Endothelial cell of umbilical vein (primary cell): Measurements from ENCODE around the gene FBN2. TPM values are rescaled to one million over a fixed set of nuclear protein-coding genes. Genes with fewer than 3 reads are reported as not detected.

Experiments used
- BruUV-seq: library from RNA; stranded (reverse); fragments of 400-500 nt; replicated peaks from 2 replicates; lab custom pipeline; 2021; lab: Mats Ljungman, UMichigan
- CTCF ChIA-PET: fragments of 300-600, 350-600 bp; sonication (Branson Sonifier 250); formaldehyde crosslinking; loops from one replicate; lab custom pipeline; 2021; ENCODE audit warnings: antibody characterized with exemption, inconsistent platforms; lab: Charles Lee
- POLR2A ChIA-PET: fragments of 300-600, 350-600 bp; sonication (Branson Sonifier 250); formaldehyde crosslinking; loops from one replicate; lab custom pipeline; 2021; ENCODE audit warnings: antibody characterized with exemption, inconsistent platforms; lab: Charles Lee
- DNase-seq: peaks from one replicate; pipeline ENCODE4 v3.0.0-alpha.2; 2011; ENCODE audit warnings: low read depth, low spot score
- FAIRE-seq: peaks from 2 replicates; lab custom pipeline; 2011; peaks lifted over from hg19 to GRCh38; lab: Jason Lieb, UNC
- H2AFZ ChIP-seq: 2 replicates; pipeline ENCODE4 v1.6.0; 2012; ENCODE audit warnings: low read depth, low read length, control low read depth, inconsistent platforms
- H3K27ac ChIP-seq: 2 replicates; pipeline ENCODE4 v1.5.1; 2011; ENCODE audit warnings: low read depth, mild to moderate bottlenecking, control low read depth, low read length, moderate library complexity; ENCODE audit not compliant: insufficient read depth
- H3K27me3 ChIP-seq, 2 experiments: 2 replicates each; pipeline versions ENCODE4 v1.6.0 to v1.6.1; 2011; ENCODE audit warnings: low read length in 2 of 2, mixed read lengths in 1 of 2; ENCODE audit not compliant: control insufficient read depth in 2 of 2, insufficient read depth in 2 of 2
- H3K36me3 ChIP-seq, 2 experiments: 2 replicates in 1 of 2; 3 replicates in 1 of 2; pipeline ENCODE4 v1.5.1; 2011; ENCODE audit warnings: low read length in 2 of 2, mild to moderate bottlenecking in 1 of 2, moderate library complexity in 1 of 2; ENCODE audit not compliant: control insufficient read depth in 2 of 2, insufficient read depth in 2 of 2; ENCODE audit errors: extremely low read depth in 1 of 2
- H3K4me1 ChIP-seq: 3 replicates; pipeline ENCODE4 v1.5.1; 2011; ENCODE audit warnings: mild to moderate bottlenecking, low read length; ENCODE audit not compliant: control insufficient read depth, insufficient read depth; ENCODE audit errors: extremely low read depth
- H3K4me2 ChIP-seq: 2 replicates; pipeline ENCODE4 v1.6.1; 2011; ENCODE audit warnings: low read length, control low read depth, mixed read lengths; ENCODE audit not compliant: insufficient read depth
- H3K4me3 ChIP-seq, 3 experiments: fragments of 200-600 bp in 1 of 3; sonication (generic), shearing (Covaris generic) in 1 of 3; replicated peaks in 1 of 3; 2 replicates each; pipeline ENCODE4 v1.5.1; 2011 to 2016; ENCODE audit warnings: control low read depth in 3 of 3, low read length in 3 of 3, mild to moderate bottlenecking in 2 of 3, inconsistent platforms in 1 of 3, low read depth in 1 of 3, moderate library complexity in 1 of 3; ENCODE audit not compliant: insufficient read depth in 1 of 3
- H3K79me2 ChIP-seq: 2 replicates; pipeline ENCODE4 v1.6.0; 2012; ENCODE audit warnings: low read length, inconsistent platforms; ENCODE audit not compliant: control insufficient read depth, insufficient read depth
- H3K9ac ChIP-seq: replicated peaks from 2 replicates; pipeline ENCODE3; 2011; ENCODE audit warnings: low read length, control low read depth; ENCODE audit not compliant: insufficient read depth; ENCODE audit errors: extremely low read depth
- H3K9me1 ChIP-seq: replicated peaks from 3 replicates; pipeline ENCODE4 v1.6.0; 2011; ENCODE audit warnings: mild to moderate bottlenecking, low read length; ENCODE audit not compliant: control insufficient read depth, insufficient read depth; ENCODE audit errors: extremely low read depth
- H3K9me3 ChIP-seq: replicated peaks from 2 replicates; pipeline ENCODE4 v1.5.1; 2012; ENCODE audit warnings: low read length, inconsistent platforms; ENCODE audit not compliant: control insufficient read depth, insufficient read depth
- H4K20me1 ChIP-seq: replicated peaks from 2 replicates; pipeline ENCODE3; 2011; ENCODE audit warnings: mild to moderate bottlenecking, low read length; ENCODE audit not compliant: control insufficient read depth, insufficient read depth; ENCODE audit errors: extremely low read depth
- CTCF ChIP-seq, 2 donors: IDR thresholded peaks; 1 replicate in 1 of 2; 2 replicates in 1 of 2; pipeline ENCODE4 v1.5.1; 2011; ENCODE audit warnings: low read length in 2 of 2, mild to moderate bottlenecking in 2 of 2, moderate library complexity in 2 of 2, control low read depth in 1 of 2, inconsistent platforms in 1 of 2, low read depth in 1 of 2; ENCODE audit not compliant: insufficient read depth in 1 of 2; ENCODE audit errors: extremely low read depth in 1 of 2
- EZH2 ChIP-seq: IDR thresholded peaks from 2 replicates; pipeline ENCODE4 v1.6.1; 2012; ENCODE audit warnings: borderline replicate concordance, low read depth, mild to moderate bottlenecking, moderate library complexity, low read length, inconsistent platforms; ENCODE audit not compliant: severe bottlenecking
- FOS ChIP-seq: IDR thresholded peaks from 2 replicates; pipeline ENCODE4 v1.6.1; 2011; ENCODE audit warnings: mild to moderate bottlenecking, low read length, moderate library complexity, borderline replicate concordance; ENCODE audit not compliant: insufficient read depth
- GATA2 ChIP-seq: IDR thresholded peaks from 2 replicates; pipeline ENCODE4 v1.7.0; 2011; ENCODE audit warnings: low read depth, mild to moderate bottlenecking, moderate library complexity, mixed read lengths, low read length; ENCODE audit not compliant: insufficient read length, insufficient read depth
- JUN ChIP-seq: IDR thresholded peaks from 2 replicates; pipeline ENCODE4 v1.6.1; 2011; ENCODE audit warnings: borderline replicate concordance, low read depth; ENCODE audit not compliant: insufficient read length, insufficient read depth
- MAX ChIP-seq: IDR thresholded peaks from 2 replicates; pipeline ENCODE4 v1.6.1; 2011; ENCODE audit not compliant: insufficient read depth, insufficient read length
- MYC ChIP-seq: IDR thresholded peaks from one replicate; pipeline ENCODE4 v1.6.1; 2011; ENCODE audit warnings: mild to moderate bottlenecking, low read depth, low read length
- POLR2A ChIP-seq: IDR thresholded peaks from 2 replicates; pipeline ENCODE4 v1.6.1; 2012; ENCODE audit warnings: low read depth, mild to moderate bottlenecking, control low read depth, low read length
- POLR2AphosphoS5 ChIP-seq: IDR thresholded peaks from 2 replicates; pipeline ENCODE4 v1.6.1; 2012; ENCODE audit warnings: low read depth, mild to moderate bottlenecking, control low read depth, low read length, moderate library complexity; ENCODE audit not compliant: insufficient read depth
- dilution Hi-C: fragments of 300-500 bp; cut with MboI; formaldehyde crosslinking; loops from one replicate; pipeline ENCODE4 v1.15.0; 2019; ENCODE audit warnings: low sequenced_read_pairs; ENCODE audit not compliant: extremely low pct_ligation_motif_present
- intact Hi-C: fragments of 100-400 bp; cut with micrococcal nuclease; formaldehyde crosslinking; loops from one replicate; pipeline ENCODE4 v1.10.0; 2022
- polyA plus RNA-seq, 4 experiments: library from polyadenylated mRNA; depleted of rRNA in 3 of 4; stranded (reverse) in 3 of 4; unstranded in 1 of 4; fragments of >200 nt; gene quantifications; 2 replicates each; pipeline versions ENCODE4 v1.2.1 to v1.2.3, GENCODE V29; 2011 to 2012; ENCODE audit warnings: missing spikeins in 1 of 4
- total RNA-seq: library from RNA; stranded (reverse); gene quantifications from 2 replicates; pipeline ENCODE4 v1.2.3, GENCODE V29; 2021

Gene FBN2
- total and polyA plus RNA-seq, 2 donors (not counting 3 experiments of a cell fraction or from before 2014, with no cell fraction given) = 21.8 to 57.4 TPM

GRCh38 chr5:128345247-128345646, 192.8 kb downstream of the FBN2 start:
- Histone ChIP-seq H3K4me2 (no peak overlapping the region), H3K9ac (no peak overlapping the region), H3K9me3 (no peaks in the 10 kb centered on the region), H3K9me1 (no peaks in the 10 kb centered on the region), H3K36me3 (no peaks in the 10 kb centered on the region), H3K79me2 (no peaks in the 10 kb centered on the region), H3K4me1 (no peaks in the 10 kb centered on the region), H4K20me1 (no peaks in the 10 kb centered on the region), H3K4me3 (no peak overlapping the region), H2AFZ (no peak overlapping the region), H3K27ac (no peak overlapping the region), H3K27me3 (no peaks in the 10 kb centered on the region)
- FAIRE-seq (no peak), DNase-seq (no peak)
- ChIA-PET CTCF (no interaction called here), POLR2A (no interaction called here)
- dilution Hi-C loops = no loop called here
- intact Hi-C loops = no loop called here
- BruUV-seq = no TSS peak
- TF ChIP-seq MYC (no peak), POLR2AphosphoS5 (no peak)

- Histone ChIP-seq H3K9me3 (no peaks in the 10 kb centered on the region), H3K36me3 (no peaks in the 10 kb centered on the region), H3K27ac (no peak overlapping the region), H3K4me1 (no peaks in the 10 kb centered on the region), H4K20me1 (no peaks in the 10 kb centered on the region), H3K79me2 (no peaks in the 10 kb centered on the region), H3K9ac (no peak overlapping the region), H3K4me2 (no peak overlapping the region), H3K27me3 (no peaks in the 10 kb centered on the region), H2AFZ (no peak overlapping the region), H3K4me3 (no peak overlapping the region), H3K9me1 (no peaks in the 10 kb centered on the region)
- ChIA-PET POLR2A (no interaction called here), CTCF (interaction anchor here (0.7 kb wide), 1 partner anchor 173 kb away, joined by 3 read pairs; no protein-coding TSS in a partner anchor)
- intact Hi-C loops (no loop called here), dilution Hi-C loops (no loop called here)
- no peak for DNase-seq
- no peak for FAIRE-seq
- BruUV-seq = no TSS peak
- TF ChIP-seq MYC (no peak), CTCF (IDR thresholded peaks at IDR 0.05; ENCODE audit: extremely low read depth in 1 of 2, insufficient read depth in 1 of 2, low read depth in 1 of 2, low read length in 2 of 2) (no peak), POLR2AphosphoS5 (no peak), EZH2 (no peak), FOS (no peak), JUN (no peak), MAX (no peak), GATA2 (no peak), POLR2A (no peak)
Observed at GRCh38 chr5:128343168-128343567, 194.9 kb downstream of the FBN2 start.
